NCI-H2227 (cell line): Measurements from ENCODE around the gene SYT10.
"Not testable (repeated sequence)": the region's sequence is repeated elsewhere in the genome, so short reads cannot be mapped to it uniquely, and the experiment has no call there.

Experiments
- DNase-seq: peaks from one replicate; lab custom pipeline; 2025; ENCODE audit not compliant: unreplicated experiment; lab: John Stamatoyannopoulos, UW

SYT10 gene

DNA sequence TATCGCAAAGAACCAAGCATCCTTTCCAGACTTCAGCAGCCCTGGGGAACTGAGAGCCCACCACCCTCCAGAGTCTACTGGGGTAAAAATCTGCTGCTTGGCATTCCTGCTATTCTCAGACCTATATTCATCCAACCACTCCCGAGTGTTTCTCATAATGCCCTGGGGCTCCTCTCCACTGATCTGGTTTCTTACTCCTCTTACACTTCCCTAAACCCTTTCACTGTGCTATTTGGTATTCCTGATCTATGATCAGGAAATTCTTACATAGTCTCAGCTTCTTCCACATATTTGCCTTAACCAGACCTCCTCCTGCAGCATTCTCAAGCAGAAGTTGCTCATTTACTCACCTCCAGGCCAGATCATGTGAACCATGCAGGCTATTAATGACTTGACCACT lies 82.4 kb downstream of the SYT10 start:
- no peak for DNase-seq

- DNase-seq, result no peak
Observed at GRCh38 chr12:33349791-33350190, 89.8 kb downstream of the SYT10 start.

- DNase-seq, result not testable (repeated sequence)
Observed at GRCh38 chr12:33331961-33332398, 107.6 kb downstream of the SYT10 start.

- DNase-seq, result no peak
Observed at GRCh38 chr12:33330940-33331339, 108.7 kb downstream of the SYT10 start.
